Measurements from ENCODE around the gene CXCL12. TPM values are rescaled to one million over a fixed set of nuclear protein-coding genes. Genes with fewer than 3 reads are reported as not detected.

The CXCL12 gene
- total RNA-seq, 1 donor from 2014 or later: 153 TPM

- Mint-ChIP-seq H3K36me3 (ENCODE audit: unreplicated experiment) (no peaks in the 10 kb centered on the region), H3K27ac (ENCODE audit: unreplicated experiment) (no peak overlapping the region), H3K4me3 (ENCODE audit: unreplicated experiment) (no peak overlapping the region), H3K4me1 (ENCODE audit: unreplicated experiment) (peaks cover 19% of the 10 kb centered on the region), H3K9me3 (ENCODE audit: unreplicated experiment) (no peaks in the 10 kb centered on the region), H3K27me3 (ENCODE audit: unreplicated experiment) (peaks cover 48% of the 10 kb centered on the region)
- DNase-seq (ENCODE audit: extremely low spot score, unreplicated experiment): peak; percentile 60
- no peak for TF ChIP-seq CTCF (IDR thresholded peaks at IDR 0.05)
Measured at GRCh38 chr10:44393834-44394547, 9.1 kb upstream of the CXCL12 start.

- Mint-ChIP-seq H3K9me3 (ENCODE audit: unreplicated experiment) (no peaks in the 10 kb centered on the region), H3K36me3 (ENCODE audit: unreplicated experiment) (no peaks in the 10 kb centered on the region), H3K27ac (ENCODE audit: unreplicated experiment) (no peak overlapping the region), H3K4me1 (ENCODE audit: unreplicated experiment) (peaks cover 14% of the 10 kb centered on the region), H3K4me3 (ENCODE audit: unreplicated experiment) (no peak overlapping the region), H3K27me3 (ENCODE audit: unreplicated experiment) (peaks cover 40% of the 10 kb centered on the region)
- DNase-seq (ENCODE audit: extremely low spot score, unreplicated experiment): peak; percentile 60
- TF ChIP-seq CTCF (IDR thresholded peaks at IDR 0.05): no peak
Measured at GRCh38 chr10:44393051-44393630, 8.2 kb upstream of the CXCL12 start.

DNA sequence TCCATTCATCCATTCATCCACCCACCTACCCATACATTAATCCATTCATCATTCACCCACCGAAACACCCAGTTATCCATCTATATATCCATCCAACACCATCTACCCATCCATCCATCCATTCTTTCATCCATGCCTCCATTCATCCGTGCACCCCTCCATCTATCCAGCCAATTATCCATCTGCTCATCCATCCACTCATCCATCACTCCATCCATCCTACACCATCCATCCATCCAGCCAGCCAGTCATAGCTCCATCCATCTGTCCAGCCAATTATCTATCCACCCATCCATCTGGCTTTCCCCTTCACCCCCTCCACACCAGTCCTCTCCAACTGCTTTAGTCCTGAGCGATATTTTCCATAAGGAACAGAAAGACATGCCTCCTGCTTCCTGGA, 7.5 kb upstream of the CXCL12 start:
- Mint-ChIP-seq H3K27ac (ENCODE audit: unreplicated experiment) (no peak overlapping the region), H3K4me3 (ENCODE audit: unreplicated experiment) (no peak overlapping the region), H3K9me3 (ENCODE audit: unreplicated experiment) (no peaks in the 10 kb centered on the region), H3K36me3 (ENCODE audit: unreplicated experiment) (no peaks in the 10 kb centered on the region), H3K27me3 (ENCODE audit: unreplicated experiment) (peaks cover 36% of the 10 kb centered on the region), H3K4me1 (ENCODE audit: unreplicated experiment) (peaks cover 14% of the 10 kb centered on the region)
- TF ChIP-seq CTCF (IDR thresholded peaks at IDR 0.05): no peak
- DNase-seq (ENCODE audit: extremely low spot score, unreplicated experiment): no peak

DNA sequence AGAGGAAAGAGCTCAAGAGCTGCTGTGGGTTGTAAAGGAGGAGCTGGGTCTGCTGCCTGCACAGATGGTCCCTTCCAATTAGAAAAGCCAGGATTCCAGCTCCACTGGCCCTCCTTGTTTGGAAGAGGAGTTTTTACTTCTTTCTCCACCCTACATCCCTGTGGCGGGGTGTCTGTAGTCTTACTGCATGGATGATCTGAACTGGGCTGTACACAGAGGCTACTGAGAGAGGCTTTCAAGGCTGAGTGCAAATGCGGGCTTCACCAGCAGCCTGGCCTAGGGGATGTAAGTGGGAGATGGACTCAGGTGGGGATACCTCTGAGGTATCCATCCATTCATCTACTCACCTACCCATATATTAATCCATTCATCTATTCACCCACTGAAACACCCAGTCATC, 7.1 kb upstream of the CXCL12 start:
- H3K36me3 Mint-ChIP-seq (ENCODE audit: unreplicated experiment): no peaks in the 10 kb centered on the region
- no peak overlapping the region for H3K27ac Mint-ChIP-seq (ENCODE audit: unreplicated experiment)
- no peak for TF ChIP-seq CTCF (IDR thresholded peaks at IDR 0.05)
- no peaks in the 10 kb centered on the region for H3K9me3 Mint-ChIP-seq (ENCODE audit: unreplicated experiment)
- peaks cover 15% of the 10 kb centered on the region for H3K4me1 Mint-ChIP-seq (ENCODE audit: unreplicated experiment)
- DNase-seq (ENCODE audit: extremely low spot score, unreplicated experiment): no peak
- peaks cover 34% of the 10 kb centered on the region for H3K27me3 Mint-ChIP-seq (ENCODE audit: unreplicated experiment)
- H3K4me3 Mint-ChIP-seq (ENCODE audit: unreplicated experiment): no peak overlapping the region

GRCh38 chr10:44390585-44391072, 5.7 kb upstream of the CXCL12 start:
- H3K27ac Mint-ChIP-seq (ENCODE audit: unreplicated experiment): no peak overlapping the region
- peaks cover 16% of the 10 kb centered on the region for H3K4me1 Mint-ChIP-seq (ENCODE audit: unreplicated experiment)
- H3K27me3 Mint-ChIP-seq (ENCODE audit: unreplicated experiment): peaks cover 27% of the 10 kb centered on the region
- TF ChIP-seq CTCF (IDR thresholded peaks at IDR 0.05): no peak
- no peaks in the 10 kb centered on the region for H3K36me3 Mint-ChIP-seq (ENCODE audit: unreplicated experiment)
- no peak overlapping the region for H3K4me3 Mint-ChIP-seq (ENCODE audit: unreplicated experiment)
- peak; percentile 72 for DNase-seq (ENCODE audit: extremely low spot score, unreplicated experiment)
- no peaks in the 10 kb centered on the region for H3K9me3 Mint-ChIP-seq (ENCODE audit: unreplicated experiment)
